ENCODE results near the gene KRT39. TPM values are rescaled to one million over a fixed set of nuclear protein-coding genes. Genes with fewer than 3 reads are reported as not detected.

Gene KRT39
- total RNA-seq, 1 experiment from 2014 or later: not detected

DNA sequence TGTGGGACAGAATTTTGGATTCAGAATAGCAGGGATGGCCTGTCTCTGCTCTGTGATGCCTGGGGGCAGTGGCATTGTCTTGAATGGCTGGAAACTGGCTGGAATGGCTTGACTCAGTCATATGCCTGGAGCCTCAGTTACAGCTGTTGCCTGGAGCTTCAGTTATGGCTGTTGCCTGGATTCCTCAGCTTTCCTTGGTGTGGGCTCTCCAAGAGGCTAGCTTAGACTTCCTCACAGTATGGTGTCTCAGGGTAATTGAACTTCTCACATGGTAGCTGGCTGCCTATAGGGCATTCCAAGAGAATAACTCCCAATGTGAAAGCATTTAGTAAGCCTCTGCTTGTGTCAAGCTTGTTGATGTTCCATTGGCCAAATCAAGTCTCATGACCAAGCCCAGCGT, 50.4 kb downstream of the KRT39 start (continued):
- TF ChIP-seq KAT7 (CRISPR knock-in tag; IDR thresholded peaks at IDR 0.05; ENCODE audit: borderline replicate concordance) (no peak), ZNF396 (CRISPR knock-in tag; IDR thresholded peaks at IDR 0.05; ENCODE audit: borderline replicate concordance) (no peak)

DNA sequence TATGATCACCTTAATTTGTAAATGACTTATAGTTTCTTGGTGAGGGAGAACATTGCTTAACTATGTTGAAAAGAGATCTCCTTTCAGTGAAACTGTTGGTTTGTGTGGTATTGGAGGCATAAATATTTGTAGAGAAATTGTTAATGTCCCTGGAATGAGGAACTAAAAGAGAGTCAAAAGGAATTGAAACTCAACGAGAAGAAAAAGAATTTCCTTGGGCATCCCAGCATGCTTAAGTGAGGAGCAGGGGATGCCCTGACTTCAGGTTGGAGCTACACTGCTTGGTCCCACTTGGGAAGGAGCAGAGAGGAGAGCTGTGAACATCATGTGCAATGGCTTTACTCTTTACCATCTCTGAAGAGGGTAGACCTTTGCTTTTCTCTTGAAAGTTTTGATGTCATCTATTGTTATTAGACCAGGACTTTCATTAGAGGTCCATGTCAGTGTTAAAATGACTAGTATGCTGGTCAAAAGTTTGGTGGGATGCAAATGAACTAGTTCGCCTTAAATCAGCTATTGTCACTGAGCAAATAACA, 51.0 kb downstream of the KRT39 start:
- DNase-seq (ENCODE audit: low spot score) (no peak), ATAC-seq (no peak)
- Mint-ChIP-seq H3K4me3 (no peak overlapping the region), H3K36me3 (no peaks in the 10 kb centered on the region), H3K27ac (no peak overlapping the region), H3K4me1 (no peaks in the 10 kb centered on the region), H3K27me3 (ENCODE audit: low read depth) (no peaks in the 10 kb centered on the region), H3K9me3 (no peaks in the 10 kb centered on the region)
- TF ChIP-seq KAT7 (CRISPR knock-in tag; IDR thresholded peaks at IDR 0.05; ENCODE audit: borderline replicate concordance) (no peak), FOXK1 (CRISPR knock-in tag; IDR thresholded peaks at IDR 0.05) (no peak), ZNF671 (CRISPR knock-in tag; IDR thresholded peaks at IDR 0.05) (no peak), NFE2L1 (CRISPR knock-in tag; IDR thresholded peaks at IDR 0.05) (no peak), FOXJ3 (CRISPR knock-in tag; IDR thresholded peaks at IDR 0.05; ENCODE audit: borderline replicate concordance) (no peak), JAZF1 (CRISPR knock-in tag; IDR thresholded peaks at IDR 0.05) (no peak), TCF7 (CRISPR knock-in tag; IDR thresholded peaks at IDR 0.05; ENCODE audit: low read depth) (no peak), FOXP1 (CRISPR knock-in tag; IDR thresholded peaks at IDR 0.05; ENCODE audit: borderline replicate concordance) (no peak), ZNF121 (CRISPR knock-in tag; IDR thresholded peaks at IDR 0.05) (no peak)
- TF ChIP-seq, protein P1, sequence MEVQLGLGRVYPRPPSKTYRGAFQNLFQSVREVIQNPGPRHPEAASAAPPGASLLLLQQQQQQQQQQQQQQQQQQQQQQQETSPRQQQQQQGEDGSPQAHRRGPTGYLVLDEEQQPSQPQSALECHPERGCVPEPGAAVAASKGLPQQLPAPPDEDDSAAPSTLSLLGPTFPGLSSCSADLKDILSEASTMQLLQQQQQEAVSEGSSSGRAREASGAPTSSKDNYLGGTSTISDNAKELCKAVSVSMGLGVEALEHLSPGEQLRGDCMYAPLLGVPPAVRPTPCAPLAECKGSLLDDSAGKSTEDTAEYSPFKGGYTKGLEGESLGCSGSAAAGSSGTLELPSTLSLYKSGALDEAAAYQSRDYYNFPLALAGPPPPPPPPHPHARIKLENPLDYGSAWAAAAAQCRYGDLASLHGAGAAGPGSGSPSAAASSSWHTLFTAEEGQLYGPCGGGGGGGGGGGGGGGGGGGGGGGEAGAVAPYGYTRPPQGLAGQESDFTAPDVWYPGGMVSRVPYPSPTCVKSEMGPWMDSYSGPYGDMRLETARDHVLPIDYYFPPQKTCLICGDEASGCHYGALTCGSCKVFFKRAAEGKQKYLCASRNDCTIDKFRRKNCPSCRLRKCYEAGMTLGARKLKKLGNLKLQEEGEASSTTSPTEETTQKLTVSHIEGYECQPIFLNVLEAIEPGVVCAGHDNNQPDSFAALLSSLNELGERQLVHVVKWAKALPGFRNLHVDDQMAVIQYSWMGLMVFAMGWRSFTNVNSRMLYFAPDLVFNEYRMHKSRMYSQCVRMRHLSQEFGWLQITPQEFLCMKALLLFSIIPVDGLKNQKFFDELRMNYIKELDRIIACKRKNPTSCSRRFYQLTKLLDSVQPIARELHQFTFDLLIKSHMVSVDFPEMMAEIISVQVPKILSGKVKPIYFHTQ (CRISPR knock-in tag; IDR thresholded peaks at IDR 0.05): no peak
- TF ChIP-seq, protein P2, sequence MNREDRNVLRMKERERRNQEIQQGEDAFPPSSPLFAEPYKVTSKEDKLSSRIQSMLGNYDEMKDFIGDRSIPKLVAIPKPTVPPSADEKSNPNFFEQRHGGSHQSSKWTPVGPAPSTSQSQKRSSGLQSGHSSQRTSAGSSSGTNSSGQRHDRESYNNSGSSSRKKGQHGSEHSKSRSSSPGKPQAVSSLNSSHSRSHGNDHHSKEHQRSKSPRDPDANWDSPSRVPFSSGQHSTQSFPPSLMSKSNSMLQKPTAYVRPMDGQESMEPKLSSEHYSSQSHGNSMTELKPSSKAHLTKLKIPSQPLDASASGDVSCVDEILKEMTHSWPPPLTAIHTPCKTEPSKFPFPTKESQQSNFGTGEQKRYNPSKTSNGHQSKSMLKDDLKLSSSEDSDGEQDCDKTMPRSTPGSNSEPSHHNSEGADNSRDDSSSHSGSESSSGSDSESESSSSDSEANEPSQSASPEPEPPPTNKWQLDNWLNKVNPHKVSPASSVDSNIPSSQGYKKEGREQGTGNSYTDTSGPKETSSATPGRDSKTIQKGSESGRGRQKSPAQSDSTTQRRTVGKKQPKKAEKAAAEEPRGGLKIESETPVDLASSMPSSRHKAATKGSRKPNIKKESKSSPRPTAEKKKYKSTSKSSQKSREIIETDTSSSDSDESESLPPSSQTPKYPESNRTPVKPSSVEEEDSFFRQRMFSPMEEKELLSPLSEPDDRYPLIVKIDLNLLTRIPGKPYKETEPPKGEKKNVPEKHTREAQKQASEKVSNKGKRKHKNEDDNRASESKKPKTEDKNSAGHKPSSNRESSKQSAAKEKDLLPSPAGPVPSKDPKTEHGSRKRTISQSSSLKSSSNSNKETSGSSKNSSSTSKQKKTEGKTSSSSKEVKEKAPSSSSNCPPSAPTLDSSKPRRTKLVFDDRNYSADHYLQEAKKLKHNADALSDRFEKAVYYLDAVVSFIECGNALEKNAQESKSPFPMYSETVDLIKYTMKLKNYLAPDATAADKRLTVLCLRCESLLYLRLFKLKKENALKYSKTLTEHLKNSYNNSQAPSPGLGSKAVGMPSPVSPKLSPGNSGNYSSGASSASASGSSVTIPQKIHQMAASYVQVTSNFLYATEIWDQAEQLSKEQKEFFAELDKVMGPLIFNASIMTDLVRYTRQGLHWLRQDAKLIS (CRISPR knock-in tag; IDR thresholded peaks at IDR 0.05; ENCODE audit: borderline replicate concordance): no peak
- TF ChIP-seq, protein P3, sequence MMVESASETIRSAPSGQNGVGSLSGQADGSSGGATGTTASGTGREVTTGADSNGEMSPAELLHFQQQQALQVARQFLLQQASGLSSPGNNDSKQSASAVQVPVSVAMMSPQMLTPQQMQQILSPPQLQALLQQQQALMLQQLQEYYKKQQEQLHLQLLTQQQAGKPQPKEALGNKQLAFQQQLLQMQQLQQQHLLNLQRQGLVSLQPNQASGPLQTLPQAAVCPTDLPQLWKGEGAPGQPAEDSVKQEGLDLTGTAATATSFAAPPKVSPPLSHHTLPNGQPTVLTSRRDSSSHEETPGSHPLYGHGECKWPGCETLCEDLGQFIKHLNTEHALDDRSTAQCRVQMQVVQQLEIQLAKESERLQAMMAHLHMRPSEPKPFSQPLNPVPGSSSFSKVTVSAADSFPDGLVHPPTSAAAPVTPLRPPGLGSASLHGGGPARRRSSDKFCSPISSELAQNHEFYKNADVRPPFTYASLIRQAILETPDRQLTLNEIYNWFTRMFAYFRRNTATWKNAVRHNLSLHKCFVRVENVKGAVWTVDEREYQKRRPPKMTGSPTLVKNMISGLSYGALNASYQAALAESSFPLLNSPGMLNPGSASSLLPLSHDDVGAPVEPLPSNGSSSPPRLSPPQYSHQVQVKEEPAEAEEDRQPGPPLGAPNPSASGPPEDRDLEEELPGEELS (CRISPR knock-in tag; IDR thresholded peaks at IDR 0.05): no peak
- TF ChIP-seq, protein P4, sequence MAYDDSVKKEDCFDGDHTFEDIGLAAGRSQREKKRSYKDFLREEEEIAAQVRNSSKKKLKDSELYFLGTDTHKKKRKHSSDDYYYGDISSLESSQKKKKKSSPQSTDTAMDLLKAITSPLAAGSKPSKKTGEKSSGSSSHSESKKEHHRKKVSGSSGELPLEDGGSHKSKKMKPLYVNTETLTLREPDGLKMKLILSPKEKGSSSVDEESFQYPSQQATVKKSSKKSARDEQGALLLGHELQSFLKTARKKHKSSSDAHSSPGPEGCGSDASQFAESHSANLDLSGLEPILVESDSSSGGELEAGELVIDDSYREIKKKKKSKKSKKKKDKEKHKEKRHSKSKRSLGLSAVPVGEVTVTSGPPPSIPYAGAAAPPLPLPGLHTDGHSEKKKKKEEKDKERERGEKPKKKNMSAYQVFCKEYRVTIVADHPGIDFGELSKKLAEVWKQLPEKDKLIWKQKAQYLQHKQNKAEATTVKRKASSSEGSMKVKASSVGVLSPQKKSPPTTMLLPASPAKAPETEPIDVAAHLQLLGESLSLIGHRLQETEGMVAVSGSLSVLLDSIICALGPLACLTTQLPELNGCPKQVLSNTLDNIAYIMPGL (CRISPR knock-in tag; IDR thresholded peaks at IDR 0.05): no peak
- TF ChIP-seq, protein P5, sequence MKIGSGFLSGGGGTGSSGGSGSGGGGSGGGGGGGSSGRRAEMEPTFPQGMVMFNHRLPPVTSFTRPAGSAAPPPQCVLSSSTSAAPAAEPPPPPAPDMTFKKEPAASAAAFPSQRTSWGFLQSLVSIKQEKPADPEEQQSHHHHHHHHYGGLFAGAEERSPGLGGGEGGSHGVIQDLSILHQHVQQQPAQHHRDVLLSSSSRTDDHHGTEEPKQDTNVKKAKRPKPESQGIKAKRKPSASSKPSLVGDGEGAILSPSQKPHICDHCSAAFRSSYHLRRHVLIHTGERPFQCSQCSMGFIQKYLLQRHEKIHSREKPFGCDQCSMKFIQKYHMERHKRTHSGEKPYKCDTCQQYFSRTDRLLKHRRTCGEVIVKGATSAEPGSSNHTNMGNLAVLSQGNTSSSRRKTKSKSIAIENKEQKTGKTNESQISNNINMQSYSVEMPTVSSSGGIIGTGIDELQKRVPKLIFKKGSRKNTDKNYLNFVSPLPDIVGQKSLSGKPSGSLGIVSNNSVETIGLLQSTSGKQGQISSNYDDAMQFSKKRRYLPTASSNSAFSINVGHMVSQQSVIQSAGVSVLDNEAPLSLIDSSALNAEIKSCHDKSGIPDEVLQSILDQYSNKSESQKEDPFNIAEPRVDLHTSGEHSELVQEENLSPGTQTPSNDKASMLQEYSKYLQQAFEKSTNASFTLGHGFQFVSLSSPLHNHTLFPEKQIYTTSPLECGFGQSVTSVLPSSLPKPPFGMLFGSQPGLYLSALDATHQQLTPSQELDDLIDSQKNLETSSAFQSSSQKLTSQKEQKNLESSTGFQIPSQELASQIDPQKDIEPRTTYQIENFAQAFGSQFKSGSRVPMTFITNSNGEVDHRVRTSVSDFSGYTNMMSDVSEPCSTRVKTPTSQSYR (CRISPR knock-in tag; IDR thresholded peaks at IDR 0.05): no peak
- TF ChIP-seq, protein P6, sequence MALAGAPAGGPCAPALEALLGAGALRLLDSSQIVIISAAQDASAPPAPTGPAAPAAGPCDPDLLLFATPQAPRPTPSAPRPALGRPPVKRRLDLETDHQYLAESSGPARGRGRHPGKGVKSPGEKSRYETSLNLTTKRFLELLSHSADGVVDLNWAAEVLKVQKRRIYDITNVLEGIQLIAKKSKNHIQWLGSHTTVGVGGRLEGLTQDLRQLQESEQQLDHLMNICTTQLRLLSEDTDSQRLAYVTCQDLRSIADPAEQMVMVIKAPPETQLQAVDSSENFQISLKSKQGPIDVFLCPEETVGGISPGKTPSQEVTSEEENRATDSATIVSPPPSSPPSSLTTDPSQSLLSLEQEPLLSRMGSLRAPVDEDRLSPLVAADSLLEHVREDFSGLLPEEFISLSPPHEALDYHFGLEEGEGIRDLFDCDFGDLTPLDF (CRISPR knock-in tag; IDR thresholded peaks at IDR 0.05): no peak
- TF ChIP-seq, protein P7, sequence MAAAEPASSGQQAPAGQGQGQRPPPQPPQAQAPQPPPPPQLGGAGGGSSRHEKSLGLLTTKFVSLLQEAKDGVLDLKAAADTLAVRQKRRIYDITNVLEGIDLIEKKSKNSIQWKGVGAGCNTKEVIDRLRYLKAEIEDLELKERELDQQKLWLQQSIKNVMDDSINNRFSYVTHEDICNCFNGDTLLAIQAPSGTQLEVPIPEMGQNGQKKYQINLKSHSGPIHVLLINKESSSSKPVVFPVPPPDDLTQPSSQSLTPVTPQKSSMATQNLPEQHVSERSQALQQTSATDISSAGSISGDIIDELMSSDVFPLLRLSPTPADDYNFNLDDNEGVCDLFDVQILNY (CRISPR knock-in tag; IDR thresholded peaks at IDR 0.05): no peak
- POLR2A ChIA-PET: no interaction called here
- CTCF ChIA-PET: interaction anchor here (1.3 kb wide), 2 partner anchors 52 to 406 kb away, joined by 4 to 5 read pairs; no protein-coding TSS in a partner anchor
